H9 (cell line): ENCODE measurements around the gene DSP. TPM values are rescaled to one million over a fixed set of nuclear protein-coding genes. Genes with fewer than 3 reads are reported as not detected.

Source experiments
- DNase-seq: peaks from one replicate; pipeline ENCODE4 v3.0.0-alpha.2; 2017
- H2AFZ ChIP-seq: one replicate; pipeline ENCODE4 v1.6.1; 2013; ENCODE audit warnings: mild to moderate bottlenecking, low read length, control low read depth, moderate library complexity
- H2AK5ac ChIP-seq: 2 replicates; pipeline ENCODE4 v1.6.1; 2013; ENCODE audit warnings: low read length, control low read depth, mixed read lengths; ENCODE audit not compliant: insufficient read length
- H2BK120ac ChIP-seq: one replicate; pipeline ENCODE4 v1.6.1; 2013; ENCODE audit warnings: low read depth, mild to moderate bottlenecking, low read length, control low read depth, inconsistent platforms; ENCODE audit not compliant: poor library complexity, severe bottlenecking
- H2BK12ac ChIP-seq: 2 replicates; pipeline ENCODE4 v1.6.1; 2013; ENCODE audit warnings: low read length, control low read depth, mixed read lengths, low read depth; ENCODE audit not compliant: insufficient read length
- H2BK15ac ChIP-seq: 2 replicates; pipeline ENCODE4 v1.6.1; 2013; ENCODE audit warnings: low read depth, low read length, control low read depth
- H2BK20ac ChIP-seq: one replicate; pipeline ENCODE4 v1.6.1; 2013; ENCODE audit warnings: low read depth, mild to moderate bottlenecking, low read length, control low read depth, inconsistent platforms; ENCODE audit not compliant: poor library complexity, severe bottlenecking
- H2BK5ac ChIP-seq: 2 replicates; pipeline ENCODE4 v1.6.1; 2013; ENCODE audit warnings: low read length, control low read depth, mixed read lengths; ENCODE audit not compliant: insufficient read length
- H3K14ac ChIP-seq: 2 replicates; pipeline ENCODE4 v1.6.1; 2013; ENCODE audit warnings: low read length, control low read depth; ENCODE audit not compliant: insufficient read depth
- H3K18ac ChIP-seq: 2 replicates; pipeline ENCODE4 v1.6.1; 2013; ENCODE audit warnings: low read depth, mild to moderate bottlenecking, mixed read lengths, low read length, control low read depth; ENCODE audit not compliant: insufficient read length
- H3K23ac ChIP-seq: 2 replicates; pipeline ENCODE4 v1.6.1; 2013; ENCODE audit warnings: low read length, control low read depth, mixed read lengths, low read depth; ENCODE audit not compliant: insufficient read length
- H3K23me2 ChIP-seq: 2 replicates; pipeline ENCODE4 v1.6.1; 2013; ENCODE audit warnings: low read depth, mild to moderate bottlenecking, mixed read lengths, low read length, control low read depth; ENCODE audit not compliant: insufficient read length, poor library complexity, severe bottlenecking
- H3K27ac ChIP-seq: 2 replicates; pipeline ENCODE4 v1.5.1; 2013; ENCODE audit warnings: low read length, control low read depth, mixed read lengths, low read depth; ENCODE audit not compliant: insufficient read length
- H3K27me3 ChIP-seq: 2 replicates; pipeline ENCODE4 v1.6.1; 2013; ENCODE audit warnings: low read length, control low read depth, inconsistent platforms; ENCODE audit not compliant: insufficient read depth
- H3K4ac ChIP-seq: 2 replicates; pipeline ENCODE4 v1.6.1; 2013; ENCODE audit warnings: low read depth, mild to moderate bottlenecking, control low read depth, inconsistent platforms, low read length, moderate library complexity
- H3K4me1 ChIP-seq: 2 replicates; pipeline ENCODE4 v1.6.1; 2013; ENCODE audit warnings: low read length, control low read depth, inconsistent platforms; ENCODE audit not compliant: insufficient read depth
- H3K4me2 ChIP-seq: 2 replicates; pipeline ENCODE4 v1.6.1; 2013; ENCODE audit warnings: low read length, control low read depth, mixed read lengths; ENCODE audit not compliant: insufficient read length, insufficient read depth
- H3K56ac ChIP-seq: 2 replicates; pipeline ENCODE4 v1.6.1; 2013; ENCODE audit warnings: low read depth, mild to moderate bottlenecking, mixed read lengths, low read length, control low read depth; ENCODE audit not compliant: insufficient read length
- H3K79me1 ChIP-seq: 2 replicates; pipeline ENCODE4 v1.6.1; 2013; ENCODE audit warnings: low read depth, mild to moderate bottlenecking, moderate library complexity, low read length, control low read depth, inconsistent platforms; ENCODE audit not compliant: insufficient read depth, poor library complexity, severe bottlenecking
- H3K79me2 ChIP-seq: 2 replicates; pipeline ENCODE4 v1.6.1; 2013; ENCODE audit warnings: low read length, control low read depth, inconsistent platforms; ENCODE audit not compliant: insufficient read depth
- H3K9ac ChIP-seq: 2 replicates; pipeline ENCODE4 v1.6.1; 2013; ENCODE audit warnings: low read length, control low read depth, mixed read lengths; ENCODE audit not compliant: insufficient read length; ENCODE audit errors: extremely low read depth
- H3K9me3 ChIP-seq: one replicate; pipeline ENCODE4 v1.6.1; 2013; ENCODE audit warnings: low read depth, low read length, inconsistent platforms; ENCODE audit not compliant: control insufficient read depth
- H3T11ph ChIP-seq: one replicate; pipeline ENCODE4 v1.6.1; 2013; ENCODE audit warnings: mild to moderate bottlenecking, low read length, control low read depth, inconsistent platforms
- H4K20me1 ChIP-seq: one replicate; pipeline ENCODE4 v1.6.1; 2013; ENCODE audit not compliant: control insufficient read depth, insufficient read length, insufficient read depth
- H4K5ac ChIP-seq: 2 replicates; pipeline ENCODE4 v1.6.1; 2013; ENCODE audit warnings: low read depth, mild to moderate bottlenecking, mixed read lengths, low read length, control low read depth; ENCODE audit not compliant: insufficient read length
- H4K8ac ChIP-seq: replicated peaks from 2 replicates; pipeline ENCODE4 v1.6.1; 2013; ENCODE audit warnings: low read length, control low read depth, mixed read lengths, low read depth; ENCODE audit not compliant: insufficient read length
- H4K91ac ChIP-seq: 2 replicates; pipeline ENCODE4 v1.6.1; 2013; ENCODE audit warnings: low read depth, mild to moderate bottlenecking, moderate library complexity, mixed read lengths, low read length, control low read depth; ENCODE audit not compliant: insufficient read length
- H3K27ac Mint-ChIP-seq, 3 experiments: 2 replicates in 2 of 3; 3 replicates in 1 of 3; pipeline ENCODE4 v1.8.0; 2020 to 2021; ENCODE audit warnings: mixed read lengths in 3 of 3, mild to moderate bottlenecking in 1 of 3, moderate library complexity in 1 of 3
- H3K27me3 Mint-ChIP-seq: 2 replicates; pipeline ENCODE4 v1.8.0; 2021; ENCODE audit warnings: low read depth, mild to moderate bottlenecking, moderate library complexity, mixed read lengths
- H3K36me3 Mint-ChIP-seq, 3 experiments: 2 replicates in 2 of 3; 3 replicates in 1 of 3; pipeline ENCODE4 v1.8.0; 2020 to 2021; ENCODE audit warnings: low read depth in 3 of 3, mixed read lengths in 3 of 3; ENCODE audit not compliant: insufficient read depth in 1 of 3
- H3K4me1 Mint-ChIP-seq, 2 experiments: 2 replicates each; pipeline ENCODE4 v1.8.0; 2020; ENCODE audit warnings: mixed read lengths in 2 of 2
- H3K4me3 Mint-ChIP-seq, 2 experiments: 2 replicates in 1 of 2; 3 replicates in 1 of 2; pipeline ENCODE4 v1.8.0; 2020 to 2021; ENCODE audit warnings: mild to moderate bottlenecking in 2 of 2, mixed read lengths in 2 of 2, moderate library complexity in 1 of 2
- H3K9me3 Mint-ChIP-seq, 2 experiments: 2 replicates in 1 of 2; 3 replicates in 1 of 2; pipeline ENCODE4 v1.8.0; 2020; ENCODE audit warnings: mild to moderate bottlenecking in 2 of 2, mixed read lengths in 2 of 2, moderate library complexity in 1 of 2
- CTCF ChIP-seq: fragments of 200-600 bp; sonication (generic); conservative IDR thresholded peaks from 3 replicates; pipeline ENCODE4 v1.8.0; 2021; ENCODE audit warnings: antibody characterized with exemption, mild to moderate bottlenecking
- WGBS: extraction: QIAGEN DNeasy Blood & Tissue Kit; methylation state at CpG from one replicate; pipeline ENCODE4 v1.1.7; 2013; ENCODE audit warnings: missing lambda C conversion rate, low lambda C conversion rate, mixed read lengths; ENCODE audit not compliant: insufficient read length; ENCODE audit errors: extremely low coverage; 5-methylcytosine and 5-hydroxymethylcytosine counted together
- long read RNA-seq: library from polyadenylated mRNA; unstranded; transcript quantifications from one replicate; pipeline ENCODE4 v2.0.0, GENCODE V29; 2020
- total RNA-seq: library from RNA; stranded (reverse); gene quantifications from 2 replicates; pipeline ENCODE4 v1.2.1, GENCODE V29; 2021

DSP gene
- 47.9 and 48.9 TPM in 2 replicates for total RNA-seq
- long read RNA-seq, full-length matches to known transcripts = 14 of 328 reads
- long read RNA-seq, partial matches to known transcripts = 312 of 328 reads
- long read RNA-seq, other reads (novel, unspliced or antisense) = 2 of 328 reads

- peaks cover 2% of the 10 kb centered on the region; the same call in 1 of the 2 replicates for H3K27me3 ChIP-seq
Measured at GRCh38 chr6:7541175-7542064, at the start of gene DSP. DSP (plus strand) TSS chr6:7541671; CDS start chr6:7541916, 245 bp downstream.

More at GRCh38 chr6:7541175-7542064, at the start of gene DSP:
- no peak within 1 kb of the TSS for H4K5ac ChIP-seq
- H2AK5ac ChIP-seq = no peak within 1 kb of the TSS
- peaks cover 8% of the 10 kb centered on the region for H3K23me2 ChIP-seq
- no peak within 1 kb of the TSS for H3K4ac ChIP-seq
- DNase-seq = peak; percentile 78
- no CpG with 5 or more reads among the region's 105 CpGs for WGBS
- Mint-ChIP-seq H3K27ac (peak within 1 kb of the TSS in 2 of 3 experiments; percentile 49 to 97; a peak in 2 of 7 replicates), H3K9me3 (no peaks in the 10 kb centered on the region), H3K27me3 (peaks cover 49% of the 10 kb centered on the region), H3K4me1 (peaks cover 34 to 39% of the 10 kb centered on the region in 2 experiments), H3K4me3 (peak within 1 kb of the TSS; percentile 84 to 97), H3K36me3 (no peaks in the 10 kb centered on the region)
- no peak within 1 kb of the TSS for H2BK120ac ChIP-seq
- no peak within 1 kb of the TSS for H3K56ac ChIP-seq
- no peak within 1 kb of the TSS for H3K23ac ChIP-seq
- peak within 1 kb of the TSS; percentile 92 for H3K14ac ChIP-seq
- no peak for TF ChIP-seq CTCF
- no peaks in the 10 kb centered on the region for H3K9me3 ChIP-seq
- H3T11ph ChIP-seq = no peak within 1 kb of the TSS
- H2BK15ac ChIP-seq = no peak within 1 kb of the TSS
- H4K91ac ChIP-seq = no peak within 1 kb of the TSS
- H3K79me2 ChIP-seq = no peaks in the 10 kb centered on the region
- no peaks in the 10 kb centered on the region for H3K79me1 ChIP-seq
- no peak within 1 kb of the TSS for H4K8ac ChIP-seq
- H2BK12ac ChIP-seq = no peak within 1 kb of the TSS
- H4K20me1 ChIP-seq = no peaks in the 10 kb centered on the region
- no peak within 1 kb of the TSS for H3K27ac ChIP-seq
- no peak within 1 kb of the TSS for H2AFZ ChIP-seq
- no peaks in the 10 kb centered on the region; the same call in 1 of the 2 replicates for H3K4me1 ChIP-seq
- no peak within 1 kb of the TSS for H2BK20ac ChIP-seq
- H3K4me2 ChIP-seq = peak within 1 kb of the TSS; percentile 49
- H3K18ac ChIP-seq = peak within 1 kb of the TSS; percentile 81
- peak within 1 kb of the TSS; percentile 76 for H3K9ac ChIP-seq
- H2BK5ac ChIP-seq = no peak within 1 kb of the TSS
